Left ventricle myocardium superior (tissue), 1 donor: ENCODE results near the gene TPRN. TPM values are rescaled to one million over a fixed set of nuclear protein-coding genes. Genes with fewer than 3 reads are reported as not detected.

Source experiments
- ATAC-seq: fragments of 200-7000 bp; cut with Tn5 transposase; one replicate; pipeline ENCODE4 v1.9.1; 2020; ENCODE audit warnings: mild to moderate bottlenecking, moderate library complexity
- DNase-seq: peaks from one replicate; pipeline ENCODE4 v3.0.0-alpha.2; 2020
- intact Hi-C: fragments of 100-400 bp; cut with micrococcal nuclease; formaldehyde crosslinking; loops from one replicate; pipeline ENCODE4 v1.11.0; 2022
- total RNA-seq: library from RNA; stranded (reverse); fragmentation: NEBNext Ultra II Directional; extraction: Animal tissue kit (Norgen Biotek cat#: 25700); gene quantifications from one replicate; pipeline ENCODE4 v1.2.1, GENCODE V29; 2021
- donor health status: DM: no; HTN: yes; CAD: no; lungs with severe emphysema.

TPRN gene
- total RNA-seq, 1 donor from 2014 or later = 21.7 TPM

- intact Hi-C loops = loop anchor here (10.0 kb wide), 1 partner anchor 113 kb away; no protein-coding TSS in a partner anchor
- ATAC-seq (no peak), DNase-seq (no peak)
Observed at GRCh38 chr9:137237759-137238726, 37.5 kb upstream of the TPRN start.

GRCh38 chr9:137236936-137237421, 36.4 kb upstream of the TPRN start:
- ATAC-seq (no peak), DNase-seq (no peak)
- intact Hi-C loops = loop anchor here (10.0 kb wide), 1 partner anchor 112 kb away; no protein-coding TSS in a partner anchor

GRCh38 chr9:137236238-137236935, 35.8 kb upstream of the TPRN start:
- intact Hi-C loops = loop anchor here (10.0 kb wide), 1 partner anchor 112 kb away; no protein-coding TSS in a partner anchor
- DNase-seq (peak; percentile 92), ATAC-seq (peak; percentile 37)

DNA sequence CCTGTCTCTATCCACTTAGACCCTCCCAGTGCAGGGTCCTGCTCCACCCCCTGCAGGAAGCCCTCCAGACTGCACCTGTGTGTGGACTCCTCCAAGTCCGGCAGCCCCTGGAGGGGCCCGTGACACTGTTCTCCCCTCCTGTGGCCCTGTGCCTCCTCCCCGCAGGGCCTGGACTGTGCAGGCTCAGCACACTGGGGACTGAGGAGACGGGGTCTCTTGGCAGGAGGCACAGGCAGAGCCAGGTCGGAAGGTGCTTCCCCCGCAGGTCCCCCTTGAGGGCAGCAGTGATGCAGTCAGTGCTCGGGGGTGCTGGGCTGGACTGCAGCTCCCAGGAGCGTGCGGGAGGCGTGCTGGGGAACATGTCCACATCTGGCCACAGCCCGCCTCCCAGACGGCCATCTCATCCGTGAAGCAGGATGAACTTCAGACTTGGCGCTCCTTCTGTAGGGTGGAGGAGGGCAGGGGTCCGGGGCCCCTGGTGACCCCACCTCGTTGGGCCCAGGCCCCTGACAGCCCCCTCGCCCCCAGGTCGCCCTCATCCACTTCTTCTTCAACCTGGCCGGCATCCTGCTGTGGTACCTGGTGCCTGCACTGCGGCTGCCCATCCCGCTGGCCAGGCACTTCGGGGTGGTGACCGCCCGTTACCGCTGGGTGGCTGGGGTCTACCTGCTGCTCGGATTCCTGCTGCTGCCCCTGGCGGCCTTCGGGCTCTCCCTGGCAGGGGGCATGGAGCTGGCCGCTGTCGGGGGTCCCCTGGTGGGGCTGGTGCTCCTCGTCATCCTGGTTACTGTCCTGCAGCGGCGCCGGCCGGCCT, 35.1 kb upstream of the TPRN start:
- no peak for ATAC-seq
- intact Hi-C loops = loop anchor here (10.0 kb wide), 1 partner anchor 111 kb away; no protein-coding TSS in a partner anchor
- no peak for DNase-seq

DNA sequence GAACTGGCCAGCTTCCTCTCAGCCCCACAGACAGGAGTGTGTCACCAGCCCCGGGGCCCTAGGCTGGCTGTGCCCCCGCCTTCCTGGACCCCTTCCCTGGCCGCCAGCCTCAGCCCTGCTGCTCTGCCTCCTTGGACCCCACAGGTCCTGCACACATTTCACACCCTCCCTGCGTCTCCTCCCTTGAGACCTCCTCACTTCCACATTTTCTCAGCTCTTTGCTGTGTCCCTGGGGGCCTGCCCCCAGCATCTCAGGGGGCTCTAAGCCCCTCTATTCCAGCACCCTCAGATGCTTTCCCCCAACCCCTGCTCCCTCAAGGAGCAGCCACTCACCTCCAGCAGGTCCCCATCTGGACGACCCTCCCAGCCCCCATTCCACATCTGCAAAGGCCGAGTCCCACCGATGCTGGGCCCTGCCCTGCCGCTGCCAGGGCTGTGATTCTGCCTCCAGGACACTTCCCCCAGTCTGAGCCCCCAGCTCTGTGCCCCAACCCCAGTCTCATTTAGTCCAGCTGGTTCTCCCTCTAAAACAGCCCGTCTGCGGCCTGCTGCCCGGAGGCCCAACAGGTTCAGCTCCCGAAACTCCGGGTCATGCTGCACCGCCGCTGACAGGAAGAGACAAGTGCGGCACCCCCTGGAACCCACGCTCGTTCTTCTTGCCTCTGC, 34.4 kb upstream of the TPRN start:
- intact Hi-C loops = loop anchor here (10.0 kb wide), 1 partner anchor 110 kb away; no protein-coding TSS in a partner anchor
- DNase-seq (no peak), ATAC-seq (no peak)

DNA sequence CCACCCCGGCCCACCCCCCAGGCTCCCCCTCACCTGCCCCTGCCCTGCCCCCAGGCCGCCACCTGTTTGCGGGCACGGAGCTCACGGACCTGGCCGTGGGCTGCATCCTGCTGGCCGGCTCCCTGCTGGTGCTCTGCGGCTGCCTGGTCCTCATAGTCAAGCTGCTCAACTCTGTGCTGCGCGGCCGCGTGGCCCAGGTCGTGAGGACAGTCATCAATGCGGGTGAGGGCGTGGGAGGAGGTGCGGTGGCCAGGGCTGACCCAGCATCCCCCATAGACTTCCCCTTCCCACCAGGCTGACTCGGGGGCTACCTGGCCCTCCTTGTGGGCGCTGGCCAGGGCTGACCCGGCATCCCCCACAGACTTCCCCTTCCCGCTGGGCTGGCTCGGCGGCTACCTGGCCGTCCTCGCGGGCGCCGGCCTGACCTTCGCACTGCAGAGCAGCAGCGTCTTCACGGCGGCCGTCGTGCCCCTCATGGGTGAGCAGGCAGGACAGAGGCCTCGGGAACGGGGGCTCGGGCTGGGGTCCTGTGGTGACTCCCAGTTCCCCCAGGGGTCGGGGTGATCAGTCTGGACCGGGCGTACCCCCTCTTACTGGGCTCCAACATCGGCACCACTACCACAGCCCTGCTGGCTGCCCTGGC, 33.6 kb upstream of the TPRN start:
- intact Hi-C loops = loop anchor here (10.0 kb wide), 1 partner anchor 109 kb away; no protein-coding TSS in a partner anchor
- DNase-seq = no peak
- ATAC-seq = no peak

GRCh38 chr9:137233143-137233980, 32.8 kb upstream of the TPRN start:
- intact Hi-C loops = loop anchor here (10.0 kb wide), 1 partner anchor 109 kb away; no protein-coding TSS in a partner anchor
- ATAC-seq = no peak
- no peak for DNase-seq

GRCh38 chr9:137232510-137232909, 32.0 kb upstream of the TPRN start:
- DNase-seq (no peak), ATAC-seq (no peak)
- intact Hi-C loops = loop anchor here (10.0 kb wide), 1 partner anchor 108 kb away; no protein-coding TSS in a partner anchor

- intact Hi-C loops = loop anchor here (10.0 kb wide), 1 partner anchor 107 kb away; no protein-coding TSS in a partner anchor
- ATAC-seq (no peak), DNase-seq (no peak)
Observed at GRCh38 chr9:137232101-137232500, 31.6 kb upstream of the TPRN start.

DNA sequence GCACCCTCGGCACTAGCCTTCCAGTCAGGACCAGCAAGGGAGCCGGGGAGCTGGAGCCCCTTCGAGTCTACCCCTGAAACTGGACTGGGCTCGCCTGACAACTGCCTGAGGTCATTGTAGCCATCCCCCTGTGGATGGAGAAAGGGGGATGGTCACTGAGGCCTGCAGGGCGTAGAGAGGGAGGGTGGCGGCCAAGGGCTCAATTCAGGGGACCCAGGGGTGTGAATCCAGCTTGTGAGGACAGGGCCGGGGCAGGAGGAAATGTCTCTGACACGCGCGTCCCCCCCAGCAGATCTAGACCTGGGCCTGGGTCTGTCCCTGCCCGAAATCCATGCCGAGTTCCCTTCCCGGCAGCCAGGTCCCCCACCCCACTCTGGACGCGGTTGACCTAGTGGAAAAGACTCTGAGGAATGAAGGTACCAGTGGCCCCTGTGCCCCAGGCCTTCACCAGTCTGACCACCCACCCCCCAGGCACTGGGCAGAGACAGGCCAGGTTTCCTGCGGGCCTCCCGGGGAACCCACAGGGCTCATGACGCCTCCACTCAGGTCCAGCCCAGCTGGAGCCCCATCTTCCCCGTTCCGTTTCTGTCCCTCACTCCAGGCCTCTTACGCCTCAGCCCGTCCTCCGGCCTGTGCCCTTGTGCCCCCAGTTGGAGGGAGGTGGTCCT, 31.0 kb upstream of the TPRN start:
- intact Hi-C loops = loop anchor here (10.0 kb wide), 1 partner anchor 107 kb away; no protein-coding TSS in a partner anchor
- DNase-seq (no peak), ATAC-seq (no peak)

DNA sequence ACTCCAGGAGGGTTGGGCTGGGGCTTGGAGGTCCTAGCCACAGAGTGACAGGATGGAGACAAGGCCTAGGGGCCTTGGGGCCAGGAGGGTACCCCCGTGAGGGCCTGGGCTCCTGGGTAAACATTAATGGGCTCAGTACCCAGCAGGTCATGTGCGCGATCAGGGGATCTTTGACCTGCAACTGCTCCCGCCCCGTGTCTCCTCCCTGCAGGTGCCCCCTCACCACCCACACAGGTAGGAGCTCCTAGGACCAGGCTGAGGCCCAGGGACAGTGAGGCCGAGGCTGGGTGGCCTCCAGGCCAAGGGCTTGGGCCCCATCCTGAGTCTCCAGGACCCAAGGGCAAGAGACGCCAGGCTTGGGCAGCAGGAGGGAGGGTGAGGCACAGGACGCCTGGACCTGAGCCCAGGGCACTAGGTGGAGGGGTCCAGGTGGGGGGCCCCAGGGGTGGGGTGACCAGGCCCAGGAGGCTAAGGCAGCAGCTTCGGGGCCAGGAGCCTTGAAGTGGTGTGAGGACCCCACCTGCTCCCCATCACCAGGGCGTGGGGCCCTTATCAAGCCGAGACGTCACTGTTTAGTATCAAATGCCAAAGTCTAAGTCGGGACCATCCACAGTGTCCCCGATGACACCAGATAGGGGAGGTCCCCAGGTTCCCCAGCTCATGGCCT, 30.3 kb upstream of the TPRN start, which contains the start of gene SLC34A3:
Gene SLC34A3, plus strand, starts transcription at position 197 of the 667 bp plus-strand sequence. CDS start 802 bp downstream, outside the sequence.
- ATAC-seq (no peak), DNase-seq (no peak)
- intact Hi-C loops = loop anchor here (10.0 kb wide), 1 partner anchor 106 kb away; no protein-coding TSS in a partner anchor

GRCh38 chr9:137229903-137230704, 29.6 kb upstream of the TPRN start:
- intact Hi-C loops = loop anchor here (10.0 kb wide), 1 partner anchor 105 kb away; no protein-coding TSS in a partner anchor
- DNase-seq (no peak), ATAC-seq (no peak)

DNA sequence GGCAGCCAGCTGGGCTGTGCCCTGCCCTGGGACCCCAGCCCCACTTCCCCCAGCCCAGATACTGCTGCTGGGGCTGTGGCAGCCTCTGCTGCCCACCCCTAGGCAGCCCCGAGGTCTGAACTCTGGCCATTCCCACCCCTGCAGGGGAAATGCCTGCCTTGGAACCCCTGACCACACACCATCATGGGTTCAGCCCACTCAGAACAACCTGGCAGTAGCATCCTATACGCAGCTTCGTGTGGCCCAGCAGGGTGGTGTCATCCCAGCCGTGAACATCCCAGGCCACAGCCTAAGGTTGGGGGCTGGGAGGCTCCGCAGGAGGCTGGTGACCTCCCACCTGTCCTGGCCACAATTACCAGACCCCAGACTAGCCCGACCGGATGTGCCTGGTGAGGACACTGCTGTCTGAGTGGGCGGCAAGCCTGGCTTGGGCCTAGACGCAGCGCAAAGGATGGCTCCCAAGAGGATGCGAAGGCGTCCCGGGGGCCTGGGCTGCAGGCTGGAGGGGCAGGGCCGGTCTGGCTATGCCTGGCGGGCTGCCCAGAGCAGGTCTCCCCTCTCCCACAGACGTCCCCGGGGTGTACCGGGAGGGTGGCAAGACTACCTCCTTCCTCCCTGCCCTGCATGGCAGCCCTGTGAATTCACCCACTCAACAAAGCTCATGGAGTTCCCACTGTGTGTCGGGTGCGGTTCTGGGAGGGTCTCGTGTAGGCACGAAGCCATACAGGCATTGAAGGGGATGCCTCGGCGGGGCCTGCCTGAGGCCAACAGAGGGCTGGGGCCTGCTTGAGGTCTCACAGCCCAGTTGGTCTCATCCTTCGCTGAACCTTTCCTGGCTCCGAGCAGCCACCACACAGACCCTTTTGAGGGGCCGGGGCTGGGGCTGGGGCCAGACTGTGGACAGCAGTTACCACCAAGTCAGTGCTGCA, 28.7 kb upstream of the TPRN start:
- intact Hi-C loops = no loop called here
- DNase-seq (no peak), ATAC-seq (no peak)
